Lower leg skin (tissue), 4 donors: ENCODE measurements around the gene WASHC3. TPM values are rescaled to one million over a fixed set of nuclear protein-coding genes. Genes with fewer than 3 reads are reported as not detected.

Experiments used
- DNase-seq, 2 donors: peaks; one replicate each; pipeline ENCODE4 v3.0.0-alpha.2; 2019; ENCODE audit warnings: low spot score in 2 of 2
- H3K4me3 ChIP-seq: fragments of 200-600 bp; sonication (generic); 2 replicates; pipeline ENCODE4 v1.5.1; 2017; ENCODE audit warnings: mild to moderate bottlenecking, low read depth; ENCODE audit not compliant: poor library complexity, severe bottlenecking
- CTCF ChIP-seq, 3 donors: fragments of 450-650 bp; IDR thresholded peaks; one replicate each; pipeline ENCODE4 v1.5.1; 2016; ENCODE audit warnings: antibody characterized with exemption in 3 of 3, mild to moderate bottlenecking in 3 of 3, moderate library complexity in 2 of 3
- POLR2A ChIP-seq, 2 donors: fragments of 450-650 bp; IDR thresholded peaks; one replicate each; pipeline ENCODE4 v1.6.1; 2016 to 2017; ENCODE audit warnings: antibody characterized with exemption in 2 of 2, mild to moderate bottlenecking in 1 of 2, moderate library complexity in 1 of 2
- WGBS, 2 donors: methylation state at CpG; one replicate each; pipeline ENCODE4 v1.1.5; 2018; 5-methylcytosine and 5-hydroxymethylcytosine counted together
- intact Hi-C: fragments of 100-400 bp; cut with DNase I; formaldehyde crosslinking; loops from one replicate; pipeline ENCODE4 v1.15.0; 2023; ENCODE audit warnings: low total_unique reads
- total RNA-seq, 4 donors: library from RNA; depleted of rRNA; stranded (reverse); fragments of >200 nt; gene quantifications; one replicate each; pipeline ENCODE4 v1.1.0, GENCODE V29; 2016

Gene WASHC3
- total RNA-seq, 4 donors from 2014 or later = 33.5 to 74.7 (median 53.6) TPM

DNA sequence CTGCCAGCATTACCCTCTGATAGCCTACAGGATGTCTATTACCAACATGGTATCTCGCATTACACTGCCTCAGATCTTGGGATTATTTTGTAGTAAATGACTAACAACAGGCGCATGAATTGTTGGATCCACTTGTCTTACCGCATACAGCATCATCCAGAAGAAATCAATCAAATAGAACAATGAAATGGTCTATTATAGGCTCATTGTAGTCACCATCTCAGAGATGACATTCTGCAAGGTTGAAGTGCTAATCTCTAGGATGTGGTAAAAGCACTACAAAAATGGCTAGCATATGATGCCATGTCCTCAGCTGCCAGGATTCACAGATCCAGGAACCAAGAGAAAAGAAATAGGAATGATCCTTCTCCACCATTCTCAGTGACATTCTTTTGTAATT, 52.0 kb downstream of the WASHC3 start:
- DNase-seq = no peak
- 94 to 95% methylated on average over 3 of the region's 3 CpGs for WGBS, 2 donors
- TF ChIP-seq CTCF (IDR thresholded peaks at IDR 0.05) (no peak), POLR2A (IDR thresholded peaks at IDR 0.05) (no peak)
- no peak overlapping the region for H3K4me3 ChIP-seq
- intact Hi-C loops = no loop called here

- TF ChIP-seq CTCF (IDR thresholded peaks at IDR 0.05) (no peak), POLR2A (IDR thresholded peaks at IDR 0.05) (no peak)
- intact Hi-C loops = no loop called here
- no peak for DNase-seq
- 48 to 67% methylated on average over 1 of the region's 1 CpG for WGBS, 2 donors
- H3K4me3 ChIP-seq = no peak overlapping the region
Observed at GRCh38 chr12:102008615-102009126, 53.1 kb downstream of the WASHC3 start.

GRCh38 chr12:102005256-102005655, 56.5 kb downstream of the WASHC3 start:
- 87 to 91% methylated on average over 5 of the region's 5 CpGs for WGBS, 2 donors
- no peak for TF ChIP-seq POLR2A (IDR thresholded peaks at IDR 0.05)
- TF ChIP-seq CTCF (IDR thresholded peaks at IDR 0.05) = no peak
- no peak for DNase-seq
- intact Hi-C loops = no loop called here
- H3K4me3 ChIP-seq = no peak overlapping the region

DNA sequence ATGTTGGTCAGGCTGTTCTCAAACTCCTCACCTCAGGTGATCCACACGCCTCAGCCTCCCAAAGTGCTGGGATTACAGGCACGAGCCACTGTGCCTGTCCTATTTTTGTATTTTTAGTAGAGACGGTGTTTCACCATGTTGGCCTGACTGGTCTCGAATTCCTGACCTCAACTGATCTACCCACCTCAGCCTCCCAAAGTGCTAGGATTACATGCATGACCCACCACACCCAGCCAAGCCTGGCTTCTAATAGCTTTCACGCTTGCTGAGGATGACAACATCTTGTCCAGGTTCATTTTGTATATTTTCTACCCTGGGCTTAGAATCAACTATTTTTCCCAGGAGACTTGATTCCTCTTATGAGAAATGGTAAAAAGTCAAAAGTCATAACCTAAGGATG, 64.7 kb downstream of the WASHC3 start:
- no peak for DNase-seq
- 88 to 91% methylated on average over 5 of the region's 5 CpGs for WGBS, 2 donors
- intact Hi-C loops = no loop called here
- TF ChIP-seq CTCF (IDR thresholded peaks at IDR 0.05) = no peak
- no peak for TF ChIP-seq POLR2A (IDR thresholded peaks at IDR 0.05)
- no peak overlapping the region for H3K4me3 ChIP-seq

DNA sequence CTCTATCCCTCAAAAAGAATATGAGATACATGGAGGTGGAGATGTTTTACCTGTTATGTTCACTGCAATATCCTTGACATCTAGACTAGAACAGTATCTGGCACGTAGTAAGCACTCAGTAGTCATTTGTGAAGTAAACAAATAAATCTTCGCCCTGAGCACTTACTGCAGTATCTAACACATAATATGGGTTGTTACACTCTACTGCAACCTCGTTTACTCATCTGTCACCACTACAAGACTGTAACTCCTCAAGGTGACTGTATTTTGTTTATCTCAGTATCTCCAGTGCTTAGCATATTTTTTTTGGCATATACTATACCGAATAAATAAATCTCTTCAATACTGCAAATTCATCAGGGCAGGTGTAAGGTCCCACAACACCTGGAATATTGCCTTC, 66.1 kb downstream of the WASHC3 start:
- H3K4me3 ChIP-seq = no peak overlapping the region
- WGBS, 2 donors = 60 to 67% methylated on average over 4 of the region's 4 CpGs
- TF ChIP-seq CTCF (IDR thresholded peaks at IDR 0.05) (no peak), POLR2A (IDR thresholded peaks at IDR 0.05) (no peak)
- intact Hi-C loops = no loop called here
- no peak for DNase-seq

DNA sequence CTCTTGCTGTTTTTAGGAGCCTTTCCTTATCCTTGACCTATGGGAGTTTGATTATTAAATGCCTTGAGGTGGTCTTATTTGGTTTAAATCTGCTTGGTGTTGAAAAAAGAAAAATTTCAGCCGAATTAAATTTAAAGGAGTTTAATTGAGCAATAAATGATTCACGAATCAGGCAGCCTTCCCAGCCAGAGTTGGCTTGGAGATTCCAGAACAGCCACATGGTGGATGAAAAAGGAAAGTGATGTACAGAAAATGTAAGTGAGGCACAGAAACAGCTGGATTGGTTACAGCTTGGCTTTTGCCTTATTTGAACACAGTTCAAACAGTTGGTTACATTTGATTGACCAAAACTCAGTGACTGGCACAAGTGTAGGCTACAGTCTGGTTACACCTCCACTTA, 69.7 kb downstream of the WASHC3 start:
- TF ChIP-seq POLR2A (IDR thresholded peaks at IDR 0.05) (no peak), CTCF (IDR thresholded peaks at IDR 0.05) (no peak)
- intact Hi-C loops = no loop called here
- no peak overlapping the region for H3K4me3 ChIP-seq
- WGBS, 2 donors = 42 to 58% methylated on average over 2 of the region's 2 CpGs
- DNase-seq = no peak
